ENCODE measurements around the gene TMEM269.
"Not testable (repeated sequence)": the region's sequence is repeated elsewhere in the genome, so short reads cannot be mapped to it uniquely, and the experiment has no call there.

Gene TMEM269

DNA sequence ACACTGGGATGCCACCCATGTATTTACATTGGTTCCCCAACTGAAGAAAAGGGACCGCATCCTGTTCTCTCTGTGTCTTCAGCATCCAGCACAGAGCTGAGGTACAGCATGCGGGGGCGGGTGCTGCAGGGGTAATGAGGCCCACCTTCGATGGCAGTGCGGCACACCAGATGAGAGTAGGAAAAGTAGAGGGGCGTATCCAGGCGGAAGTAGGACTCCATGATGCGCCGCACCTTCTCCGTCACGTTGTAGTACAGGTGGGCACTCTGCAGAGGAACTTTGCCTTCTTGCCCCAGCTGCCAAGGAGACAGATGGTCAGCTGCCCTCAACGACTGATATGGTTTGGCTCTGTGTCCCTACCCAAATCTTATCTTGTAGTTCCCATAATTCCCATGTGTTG lies 34.8 kb upstream of the TMEM269 start:
- Histone ChIP-seq H3F3A (ENCODE audit: insufficient read depth) (no peaks in the 10 kb centered on the region), H2AFZ (ENCODE audit: low read depth, low read length, severe bottlenecking) (no peak overlapping the region), H3K27ac (ENCODE audit: low read depth, low read length) (no peak overlapping the region), H3K27me3 (ENCODE audit: low read length) (no peaks in the 10 kb centered on the region), H3K36me3 (ENCODE audit: low read length) (0 out of 2 replicates have a peak, but pooled peaks cover 7% of the 10 kb centered on the region), H3K9me2 (replicated peaks; ENCODE audit: insufficient read depth, low read length) (no peaks in the 10 kb centered on the region), H3K4me3 (ENCODE audit: insufficient read depth, low read length, poor library complexity, severe bottlenecking) (no peak overlapping the region), H3K9ac (ENCODE audit: low read length) (no peak overlapping the region), H3K4me2 (ENCODE audit: low read depth, low read length, poor library complexity, severe bottlenecking) (no peak overlapping the region), H4K20me1 (ENCODE audit: low read depth, low read length) (no peaks in the 10 kb centered on the region), H3K9me3 (ENCODE audit: insufficient read depth, low read length) (no peaks in the 10 kb centered on the region), H3K79me2 (ENCODE audit: insufficient read depth, low read length) (no peaks in the 10 kb centered on the region)
- TF ChIP-seq, protein P1, sequence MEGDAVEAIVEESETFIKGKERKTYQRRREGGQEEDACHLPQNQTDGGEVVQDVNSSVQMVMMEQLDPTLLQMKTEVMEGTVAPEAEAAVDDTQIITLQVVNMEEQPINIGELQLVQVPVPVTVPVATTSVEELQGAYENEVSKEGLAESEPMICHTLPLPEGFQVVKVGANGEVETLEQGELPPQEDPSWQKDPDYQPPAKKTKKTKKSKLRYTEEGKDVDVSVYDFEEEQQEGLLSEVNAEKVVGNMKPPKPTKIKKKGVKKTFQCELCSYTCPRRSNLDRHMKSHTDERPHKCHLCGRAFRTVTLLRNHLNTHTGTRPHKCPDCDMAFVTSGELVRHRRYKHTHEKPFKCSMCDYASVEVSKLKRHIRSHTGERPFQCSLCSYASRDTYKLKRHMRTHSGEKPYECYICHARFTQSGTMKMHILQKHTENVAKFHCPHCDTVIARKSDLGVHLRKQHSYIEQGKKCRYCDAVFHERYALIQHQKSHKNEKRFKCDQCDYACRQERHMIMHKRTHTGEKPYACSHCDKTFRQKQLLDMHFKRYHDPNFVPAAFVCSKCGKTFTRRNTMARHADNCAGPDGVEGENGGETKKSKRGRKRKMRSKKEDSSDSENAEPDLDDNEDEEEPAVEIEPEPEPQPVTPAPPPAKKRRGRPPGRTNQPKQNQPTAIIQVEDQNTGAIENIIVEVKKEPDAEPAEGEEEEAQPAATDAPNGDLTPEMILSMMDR (IDR thresholded peaks at IDR 0.05; ENCODE audit: insufficient read depth, low read length, poor library complexity, severe bottlenecking) = no peak
- no peak for TF ChIP-seq EZH2phosphoT487 (conservative IDR thresholded peaks at IDR 0.05; ENCODE audit: low read length)

DNA sequence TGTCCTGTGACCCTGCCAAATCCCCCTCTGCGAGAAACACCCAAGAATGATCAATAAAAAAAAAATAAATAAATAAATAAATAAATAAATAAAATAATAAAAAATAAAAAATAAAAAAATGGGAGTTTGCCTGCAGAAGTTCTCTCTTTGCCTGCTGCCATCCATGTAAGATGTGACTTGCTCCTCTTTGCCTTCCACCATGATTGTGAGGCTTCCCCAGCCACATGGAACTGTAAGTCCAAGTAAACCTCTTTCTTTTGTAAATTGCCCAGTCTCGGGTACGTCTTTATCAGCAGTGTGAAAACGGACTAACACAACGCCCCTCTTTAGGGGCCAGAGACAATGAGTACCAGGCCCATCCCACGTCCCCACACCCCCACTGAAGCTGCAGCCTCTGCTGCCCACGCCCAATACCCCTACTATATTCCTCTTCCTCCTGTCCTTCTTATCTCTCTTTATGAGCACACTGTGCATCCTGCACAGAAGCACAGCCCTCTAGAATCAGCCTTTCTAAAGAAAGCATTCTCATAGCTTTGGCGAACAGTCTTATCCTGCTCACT lies 33.2 kb upstream of the TMEM269 start:
- not testable (repeated sequence) for H3K9ac ChIP-seq (ENCODE audit: low read length); H3K27ac ChIP-seq (ENCODE audit: low read depth, low read length); H2AFZ ChIP-seq (ENCODE audit: low read depth, low read length, severe bottlenecking); H3K36me3 ChIP-seq (ENCODE audit: low read length); H3K4me2 ChIP-seq (ENCODE audit: low read depth, low read length, poor library complexity, severe bottlenecking); H3F3A ChIP-seq (ENCODE audit: insufficient read depth); H3K27me3 ChIP-seq (ENCODE audit: low read length); H3K79me2 ChIP-seq (ENCODE audit: insufficient read depth, low read length); H3K9me2 ChIP-seq (replicated peaks; ENCODE audit: insufficient read depth, low read length); H4K20me1 ChIP-seq (ENCODE audit: low read depth, low read length); H3K4me3 ChIP-seq (ENCODE audit: insufficient read depth, low read length, poor library complexity, severe bottlenecking); H3K9me3 ChIP-seq (ENCODE audit: insufficient read depth, low read length)

DNA sequence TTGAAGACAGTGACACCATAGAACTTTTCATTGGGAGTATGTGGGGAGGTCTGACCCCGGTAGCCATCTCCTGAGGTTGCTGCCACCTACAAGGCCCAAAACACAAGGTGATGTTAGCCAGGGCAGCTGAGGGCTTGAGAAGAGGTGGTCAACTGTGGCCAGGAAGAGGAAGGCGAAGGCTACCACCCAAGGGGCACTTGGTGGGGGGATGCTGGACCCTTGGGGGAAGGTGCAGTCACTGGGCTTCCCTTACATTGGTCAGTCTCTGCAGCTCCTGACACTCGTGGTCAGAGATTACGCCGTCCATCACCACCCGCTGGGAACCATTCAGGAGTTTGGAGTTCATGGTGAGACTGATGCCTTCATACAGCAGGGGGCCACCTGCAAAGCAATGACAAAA lies 32.5 kb upstream of the TMEM269 start:
- Histone ChIP-seq H3K9me3 (ENCODE audit: insufficient read depth, low read length) (no peaks in the 10 kb centered on the region), H3K36me3 (ENCODE audit: low read length) (0 out of 2 replicates have a peak, but pooled peaks cover 7% of the 10 kb centered on the region), H3F3A (ENCODE audit: insufficient read depth) (no peaks in the 10 kb centered on the region), H2AFZ (ENCODE audit: low read depth, low read length, severe bottlenecking) (no peak overlapping the region), H4K20me1 (ENCODE audit: low read depth, low read length) (no peaks in the 10 kb centered on the region), H3K9ac (ENCODE audit: low read length) (no peak overlapping the region), H3K27ac (ENCODE audit: low read depth, low read length) (no peak overlapping the region), H3K9me2 (replicated peaks; ENCODE audit: insufficient read depth, low read length) (no peaks in the 10 kb centered on the region), H3K4me2 (ENCODE audit: low read depth, low read length, poor library complexity, severe bottlenecking) (no peak overlapping the region), H3K4me3 (ENCODE audit: insufficient read depth, low read length, poor library complexity, severe bottlenecking) (no peak overlapping the region), H3K79me2 (ENCODE audit: insufficient read depth, low read length) (no peaks in the 10 kb centered on the region), H3K27me3 (ENCODE audit: low read length) (no peaks in the 10 kb centered on the region)
- TF ChIP-seq, protein P1 (IDR thresholded peaks at IDR 0.05; ENCODE audit: insufficient read depth, low read length, poor library complexity, severe bottlenecking) = no peak
- TF ChIP-seq EZH2phosphoT487 (conservative IDR thresholded peaks at IDR 0.05; ENCODE audit: low read length) = no peak

DNA sequence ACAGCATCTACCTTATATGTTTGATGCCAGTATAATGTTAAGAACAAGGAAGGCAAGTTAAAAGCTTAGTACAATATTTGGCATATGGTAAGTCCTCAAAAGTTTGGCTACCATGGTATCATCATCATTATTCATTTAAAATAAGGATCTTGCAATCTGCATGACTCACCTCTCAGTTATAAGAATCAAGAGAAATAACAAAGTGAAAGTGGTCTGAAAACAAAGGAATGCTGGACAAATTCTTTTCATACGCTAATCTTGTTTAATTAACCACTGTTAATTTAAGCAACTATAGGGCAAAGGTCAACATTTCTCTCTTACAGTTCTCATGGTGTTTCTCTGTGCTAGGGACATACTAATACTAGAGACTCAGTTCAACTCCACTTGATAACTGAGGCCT lies 31.7 kb upstream of the TMEM269 start:
- no peaks in the 10 kb centered on the region for H3K9me3 ChIP-seq (ENCODE audit: insufficient read depth, low read length)
- H3K36me3 ChIP-seq (ENCODE audit: low read length) = peaks cover 7% of the 10 kb centered on the region; the same call in 1 of the 2 replicates
- no peaks in the 10 kb centered on the region for H3K79me2 ChIP-seq (ENCODE audit: insufficient read depth, low read length)
- no peaks in the 10 kb centered on the region for H3K27me3 ChIP-seq (ENCODE audit: low read length)
- H3K27ac ChIP-seq (ENCODE audit: low read depth, low read length) = no peak overlapping the region
- H4K20me1 ChIP-seq (ENCODE audit: low read depth, low read length) = no peaks in the 10 kb centered on the region
- no peak for TF ChIP-seq EZH2phosphoT487 (conservative IDR thresholded peaks at IDR 0.05; ENCODE audit: low read length)
- no peaks in the 10 kb centered on the region for H3K9me2 ChIP-seq (replicated peaks; ENCODE audit: insufficient read depth, low read length)
- no peak overlapping the region for H3K4me3 ChIP-seq (ENCODE audit: insufficient read depth, low read length, poor library complexity, severe bottlenecking)
- no peak overlapping the region for H3K4me2 ChIP-seq (ENCODE audit: low read depth, low read length, poor library complexity, severe bottlenecking)
- no peak overlapping the region for H3K9ac ChIP-seq (ENCODE audit: low read length)
- H3F3A ChIP-seq (ENCODE audit: insufficient read depth) = no peaks in the 10 kb centered on the region
- no peak overlapping the region for H2AFZ ChIP-seq (ENCODE audit: low read depth, low read length, severe bottlenecking)
